ENCODE data around the gene BCAS3.

BCAS3 gene

DNA sequence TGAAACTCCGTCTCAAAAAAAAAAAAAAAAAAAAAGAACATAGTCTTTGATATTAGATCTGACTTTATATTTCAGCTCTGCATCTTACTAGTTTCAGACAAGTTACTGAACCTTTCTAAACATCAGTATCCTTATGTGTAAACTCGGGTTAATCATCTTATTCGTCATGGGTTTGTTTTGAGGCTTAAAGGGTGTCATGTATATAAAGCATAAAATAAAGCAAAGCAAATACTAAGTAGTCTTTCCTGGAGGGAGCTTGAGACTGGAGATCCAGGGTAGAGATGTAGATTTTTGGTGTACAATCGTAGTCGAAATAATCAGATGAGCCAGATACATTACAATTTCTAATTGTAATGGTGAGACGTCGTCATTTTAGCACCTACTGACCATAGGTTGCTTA is 7.8 kb downstream of the BCAS3 start:
- TF ChIP-seq, protein P1, sequence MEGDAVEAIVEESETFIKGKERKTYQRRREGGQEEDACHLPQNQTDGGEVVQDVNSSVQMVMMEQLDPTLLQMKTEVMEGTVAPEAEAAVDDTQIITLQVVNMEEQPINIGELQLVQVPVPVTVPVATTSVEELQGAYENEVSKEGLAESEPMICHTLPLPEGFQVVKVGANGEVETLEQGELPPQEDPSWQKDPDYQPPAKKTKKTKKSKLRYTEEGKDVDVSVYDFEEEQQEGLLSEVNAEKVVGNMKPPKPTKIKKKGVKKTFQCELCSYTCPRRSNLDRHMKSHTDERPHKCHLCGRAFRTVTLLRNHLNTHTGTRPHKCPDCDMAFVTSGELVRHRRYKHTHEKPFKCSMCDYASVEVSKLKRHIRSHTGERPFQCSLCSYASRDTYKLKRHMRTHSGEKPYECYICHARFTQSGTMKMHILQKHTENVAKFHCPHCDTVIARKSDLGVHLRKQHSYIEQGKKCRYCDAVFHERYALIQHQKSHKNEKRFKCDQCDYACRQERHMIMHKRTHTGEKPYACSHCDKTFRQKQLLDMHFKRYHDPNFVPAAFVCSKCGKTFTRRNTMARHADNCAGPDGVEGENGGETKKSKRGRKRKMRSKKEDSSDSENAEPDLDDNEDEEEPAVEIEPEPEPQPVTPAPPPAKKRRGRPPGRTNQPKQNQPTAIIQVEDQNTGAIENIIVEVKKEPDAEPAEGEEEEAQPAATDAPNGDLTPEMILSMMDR (IDR thresholded peaks at IDR 0.05; ENCODE audit: insufficient read depth, low read depth, low read length, missing control alignments) = no peak
- no peak overlapping the region for H3K4me3 ChIP-seq (ENCODE audit: low read length)
- no peak for DNase-seq (ENCODE audit: low read depth)

DNA sequence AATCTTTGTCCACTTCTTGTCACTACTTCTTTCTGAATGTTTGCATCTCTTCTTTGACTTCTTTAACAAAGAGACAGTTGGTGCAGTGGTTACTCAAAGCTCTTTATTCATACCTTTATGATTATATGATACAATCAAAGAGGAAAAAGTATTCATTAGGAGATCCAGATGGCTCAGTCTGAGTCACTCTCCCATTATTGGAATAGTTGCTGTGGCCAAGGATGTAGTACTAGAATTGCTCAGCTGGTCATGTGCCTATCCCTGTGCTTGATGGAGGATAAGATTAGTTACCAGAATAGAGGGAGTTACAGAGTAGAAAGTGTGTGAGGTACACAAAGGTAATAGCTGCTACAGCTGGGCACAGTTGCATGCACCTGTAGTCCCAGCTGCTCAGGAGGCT is 18.3 kb downstream of the BCAS3 start:
- DNase-seq (ENCODE audit: low read depth) = peak; percentile 61
- TF ChIP-seq, protein P1 (IDR thresholded peaks at IDR 0.05; ENCODE audit: insufficient read depth, low read depth, low read length, missing control alignments) = no peak
- no peak overlapping the region for H3K4me3 ChIP-seq (ENCODE audit: low read length)

DNA sequence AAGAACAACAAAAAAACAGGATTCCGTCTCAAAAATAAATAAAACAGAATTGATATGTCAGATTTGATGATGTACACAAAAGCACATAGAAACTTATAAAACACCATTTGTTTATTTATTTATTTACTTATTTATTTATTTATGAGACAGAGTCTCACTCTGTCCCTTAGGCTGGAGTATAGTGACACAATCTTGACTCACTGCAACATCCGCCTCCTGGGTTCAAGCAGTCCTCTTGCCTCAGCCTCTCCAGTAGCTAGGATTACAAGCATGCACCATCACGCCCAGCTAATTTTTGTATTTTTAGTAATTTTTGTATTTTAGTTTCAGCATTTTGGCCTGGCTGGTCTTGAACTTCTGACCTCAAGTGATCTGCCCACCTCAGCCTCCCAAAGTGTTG is 21.4 kb downstream of the BCAS3 start:
- DNase-seq (ENCODE audit: low read depth) = peak; percentile 36
- TF ChIP-seq, protein P1 (IDR thresholded peaks at IDR 0.05; ENCODE audit: insufficient read depth, low read depth, low read length, missing control alignments) = no peak
- no peak overlapping the region for H3K4me3 ChIP-seq (ENCODE audit: low read length)

DNA sequence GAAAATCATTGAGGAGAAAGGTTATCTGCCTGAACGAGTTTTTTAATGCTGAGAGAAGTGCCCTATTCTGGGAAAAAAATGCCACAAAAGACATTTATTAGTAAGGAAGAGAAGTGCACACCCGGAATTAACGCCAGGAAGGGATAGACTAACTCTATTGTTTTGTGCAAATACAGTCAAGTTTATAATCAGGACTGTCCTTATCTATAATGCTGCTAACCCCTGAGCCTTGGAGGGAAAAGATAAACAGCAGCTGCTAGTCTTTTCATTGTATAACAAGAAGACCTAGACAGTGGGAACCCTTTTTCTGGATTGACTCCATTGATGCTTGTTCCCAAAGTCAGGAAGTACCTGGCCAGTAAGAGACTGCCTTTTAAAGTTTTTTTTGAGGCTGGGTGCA is 26.5 kb downstream of the BCAS3 start:
- DNase-seq (ENCODE audit: low read depth) = no peak
- H3K4me3 ChIP-seq (ENCODE audit: low read length) = no peak overlapping the region
- TF ChIP-seq, protein P1 (IDR thresholded peaks at IDR 0.05; ENCODE audit: insufficient read depth, low read depth, low read length, missing control alignments) = no peak

DNA sequence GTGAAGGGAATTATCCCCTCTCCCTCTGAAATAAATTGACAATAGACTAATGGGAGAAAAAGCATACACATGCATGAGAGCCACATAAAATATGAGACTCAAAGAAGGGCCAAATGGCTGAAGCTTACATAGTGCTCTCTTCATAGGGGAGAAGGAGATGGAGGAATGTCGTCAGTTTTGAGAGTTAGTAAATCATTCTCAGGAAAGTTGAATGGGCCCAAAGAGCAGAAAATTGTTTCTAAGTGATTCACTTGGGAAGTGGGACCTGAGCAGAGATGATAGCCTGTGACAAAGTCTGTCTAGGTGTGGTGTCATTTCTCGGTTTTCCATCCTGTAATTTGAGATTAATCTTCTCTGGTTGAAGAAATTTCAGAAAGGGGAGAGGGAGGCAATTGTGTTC is 35.0 kb downstream of the BCAS3 start:
- H3K4me3 ChIP-seq (ENCODE audit: low read length) = no peak overlapping the region
- no peak for DNase-seq (ENCODE audit: low read depth)
- TF ChIP-seq, protein P1 (IDR thresholded peaks at IDR 0.05; ENCODE audit: insufficient read depth, low read depth, low read length, missing control alignments) = no peak

DNA sequence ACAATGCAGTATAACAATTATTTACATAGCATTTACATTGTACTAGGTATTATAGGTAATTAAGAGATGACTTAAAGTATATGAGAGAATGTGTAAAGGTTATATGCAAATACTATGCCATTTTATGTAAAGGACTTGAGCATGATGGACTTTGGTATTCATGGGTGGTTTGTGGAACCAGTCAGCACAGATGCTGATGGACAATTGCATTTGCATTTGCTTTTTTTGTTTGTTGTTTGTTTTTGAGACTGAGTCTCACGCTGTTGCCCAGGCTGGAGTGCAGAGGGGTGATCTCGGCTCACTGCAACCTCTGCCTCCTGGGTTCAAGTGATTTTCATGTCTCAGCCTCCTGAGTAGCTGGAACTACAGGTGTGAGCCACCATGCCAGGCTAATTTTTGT is 36.0 kb downstream of the BCAS3 start:
- H3K4me3 ChIP-seq (ENCODE audit: low read length) = no peak overlapping the region
- DNase-seq (ENCODE audit: low read depth) = no peak
- TF ChIP-seq, protein P1 (IDR thresholded peaks at IDR 0.05; ENCODE audit: insufficient read depth, low read depth, low read length, missing control alignments) = no peak

DNA sequence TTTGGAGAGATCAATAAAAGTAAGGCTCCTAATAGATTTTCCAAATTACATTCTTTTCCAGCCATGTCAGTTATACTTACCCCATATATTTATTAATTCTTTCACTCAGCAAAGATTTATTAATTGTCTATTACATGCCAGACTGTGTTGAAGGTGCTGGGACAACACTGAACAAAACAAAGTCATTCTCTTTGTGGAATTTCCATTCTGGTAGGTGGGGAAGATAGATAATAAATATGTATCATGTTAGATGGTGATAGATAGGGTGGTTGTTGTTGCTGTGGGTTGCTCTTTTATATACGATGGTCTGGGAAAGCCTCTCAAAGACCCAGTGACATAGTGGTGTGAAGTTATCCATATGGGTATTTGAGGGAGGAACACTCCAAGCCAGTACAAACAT is 39.1 kb downstream of the BCAS3 start:
- DNase-seq (ENCODE audit: low read depth) = no peak

More for the DNA sequence above, 39.1 kb downstream of the BCAS3 start:
- H3K4me3 ChIP-seq (ENCODE audit: low read length) = no peak overlapping the region
- TF ChIP-seq, protein P1 (IDR thresholded peaks at IDR 0.05; ENCODE audit: insufficient read depth, low read depth, low read length, missing control alignments) = no peak
